GM21576 (cell line): ENCODE data around the gene ZFP36L1.

Experiments
- ATAC-seq: cut with Tn5 transposase; IDR thresholded peaks from one replicate; pipeline ENCODE4 v1.9.1; 2021; ENCODE audit warnings: mild to moderate bottlenecking, moderate library complexity; ENCODE audit not compliant: unreplicated experiment

The ZFP36L1 gene, protein sequence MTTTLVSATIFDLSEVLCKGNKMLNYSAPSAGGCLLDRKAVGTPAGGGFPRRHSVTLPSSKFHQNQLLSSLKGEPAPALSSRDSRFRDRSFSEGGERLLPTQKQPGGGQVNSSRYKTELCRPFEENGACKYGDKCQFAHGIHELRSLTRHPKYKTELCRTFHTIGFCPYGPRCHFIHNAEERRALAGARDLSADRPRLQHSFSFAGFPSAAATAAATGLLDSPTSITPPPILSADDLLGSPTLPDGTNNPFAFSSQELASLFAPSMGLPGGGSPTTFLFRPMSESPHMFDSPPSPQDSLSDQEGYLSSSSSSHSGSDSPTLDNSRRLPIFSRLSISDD

DNA sequence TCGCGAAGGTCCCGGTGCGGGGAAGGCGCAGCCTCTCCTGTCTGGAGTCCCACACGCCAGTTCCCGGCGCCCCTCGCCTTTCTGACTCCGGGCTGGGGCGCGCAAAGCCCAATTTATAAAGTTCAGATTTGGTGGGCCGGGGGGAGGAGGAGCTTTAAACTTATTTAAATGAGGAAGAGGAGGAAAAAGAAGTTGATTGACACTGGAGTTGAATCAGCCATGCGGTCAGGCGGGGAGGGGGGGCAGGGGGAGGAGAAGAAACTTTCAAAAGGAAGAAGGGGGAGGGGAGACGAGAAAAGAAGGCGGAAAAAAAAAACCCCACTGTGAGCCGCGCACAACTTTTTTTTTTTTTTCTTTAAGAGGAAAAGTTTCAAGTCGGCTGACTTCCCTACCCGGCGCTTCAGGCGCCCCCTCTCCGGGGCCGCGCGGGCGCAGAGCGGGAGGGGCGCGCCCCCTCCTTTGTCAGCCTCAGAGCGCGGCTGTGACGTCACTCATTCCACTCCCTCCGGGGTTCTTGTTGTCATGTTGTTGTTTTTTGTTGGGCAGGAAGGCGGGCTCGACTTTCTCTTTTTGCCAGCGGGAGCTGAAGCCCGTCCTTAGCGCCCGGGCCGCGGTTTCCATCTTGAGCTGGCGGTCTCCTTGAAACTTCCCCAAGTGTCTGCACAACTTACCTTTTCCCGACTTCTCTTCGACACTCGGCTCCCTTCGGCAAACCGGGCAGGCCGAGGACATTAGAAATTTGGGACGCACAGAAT is at the start of gene ZFP36L1:
Gene ZFP36L1 (minus strand): TSS at position 89 of the 755 bp plus-strand sequence. CDS start 129 bp downstream, outside the sequence.
- ATAC-seq: no peak

DNA sequence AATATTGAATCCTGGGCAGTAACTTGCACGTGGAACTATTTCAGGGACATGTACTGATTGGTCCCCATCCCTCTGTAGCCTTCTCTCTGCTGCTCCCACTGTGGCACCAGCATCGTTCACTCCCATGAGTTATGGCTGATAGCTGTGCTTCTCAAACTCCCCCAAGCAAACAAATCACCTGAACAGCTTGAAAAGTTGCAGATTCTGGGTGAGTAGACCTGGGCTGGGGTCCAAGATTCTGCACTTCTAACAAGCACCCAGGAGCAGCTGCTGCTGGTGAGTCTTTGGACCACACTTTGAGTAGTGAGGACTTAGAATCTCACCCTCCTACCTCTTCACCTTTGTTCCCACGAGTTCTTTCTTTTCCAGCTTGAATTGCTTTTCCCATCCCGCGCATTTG is 49.4 kb upstream of the ZFP36L1 start:
- ATAC-seq: no peak

DNA sequence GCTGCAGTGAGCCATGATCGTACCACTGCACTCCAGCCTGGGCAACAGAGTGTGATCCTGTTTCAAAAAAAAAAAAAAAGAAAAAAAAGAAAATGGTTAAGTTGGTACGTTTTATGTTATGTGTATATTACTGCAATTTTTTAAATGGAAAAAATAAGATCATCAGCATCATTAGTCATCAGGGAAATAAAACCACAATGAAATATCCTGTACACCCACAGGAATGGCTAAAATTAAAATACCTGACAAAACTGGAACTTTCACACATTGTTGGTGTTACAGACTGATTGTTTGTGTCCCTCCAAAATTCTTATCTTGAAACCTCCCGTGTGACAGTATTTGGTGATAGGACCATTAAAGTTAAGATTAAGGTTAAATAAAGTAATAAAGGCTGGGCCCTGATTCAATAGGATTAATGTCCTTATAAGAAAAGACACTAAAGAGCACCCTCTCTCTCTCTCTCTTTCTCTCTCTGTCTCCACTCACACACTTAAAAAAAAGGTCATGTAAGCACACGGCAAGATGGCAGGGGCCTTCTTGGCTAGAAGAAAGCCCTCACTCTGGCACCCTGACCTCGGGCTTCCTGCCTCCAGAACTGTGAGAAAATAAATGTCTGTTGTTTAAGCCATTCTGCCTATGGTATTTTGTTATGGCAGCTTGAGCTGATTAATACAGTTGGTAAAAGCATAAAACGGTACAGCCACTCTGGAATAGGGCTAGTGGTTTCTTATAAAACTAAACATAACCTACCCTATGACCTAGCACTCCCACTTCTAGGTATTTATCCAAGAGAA is 48.3 kb upstream of the ZFP36L1 start:
- no peak for ATAC-seq

DNA sequence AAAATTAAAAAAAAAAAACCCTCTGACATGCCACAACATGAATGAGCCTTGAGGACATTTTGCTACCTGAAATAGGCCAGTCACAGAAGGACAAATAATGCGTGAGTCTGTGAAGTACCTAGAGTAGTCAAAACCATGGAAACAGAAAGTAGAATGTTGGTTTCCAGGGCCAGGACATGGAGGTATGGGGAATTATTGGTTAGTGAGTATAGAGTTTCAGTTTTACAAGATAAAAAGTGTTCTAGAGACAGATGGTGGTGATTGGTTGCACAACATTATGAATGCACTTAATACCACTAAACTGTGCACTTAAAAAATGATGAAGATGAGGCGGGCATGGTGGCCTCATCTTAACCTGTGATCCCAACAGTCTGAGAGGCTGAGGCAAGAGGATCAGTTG is 47.6 kb upstream of the ZFP36L1 start:
- ATAC-seq: no peak

DNA sequence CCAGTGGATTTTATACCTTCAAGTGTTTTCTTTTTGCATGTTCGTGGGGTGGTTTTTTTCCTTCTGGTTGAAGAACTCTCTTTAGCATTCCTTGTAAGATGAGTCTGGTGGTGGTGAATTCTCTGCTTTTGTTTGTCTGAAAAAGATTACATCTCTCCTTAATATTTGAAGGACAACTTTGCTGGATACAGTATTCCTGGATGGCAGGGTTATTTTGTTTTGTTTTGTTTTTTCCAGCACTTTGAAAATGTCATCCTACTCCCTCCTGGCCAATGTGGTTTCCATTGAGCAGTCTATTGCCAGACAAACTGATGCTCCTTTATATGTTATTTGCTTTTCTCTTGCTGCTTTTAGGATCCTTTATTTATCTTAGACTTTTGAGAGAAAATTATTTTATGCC is 43.2 kb upstream of the ZFP36L1 start:
- no peak for ATAC-seq

DNA sequence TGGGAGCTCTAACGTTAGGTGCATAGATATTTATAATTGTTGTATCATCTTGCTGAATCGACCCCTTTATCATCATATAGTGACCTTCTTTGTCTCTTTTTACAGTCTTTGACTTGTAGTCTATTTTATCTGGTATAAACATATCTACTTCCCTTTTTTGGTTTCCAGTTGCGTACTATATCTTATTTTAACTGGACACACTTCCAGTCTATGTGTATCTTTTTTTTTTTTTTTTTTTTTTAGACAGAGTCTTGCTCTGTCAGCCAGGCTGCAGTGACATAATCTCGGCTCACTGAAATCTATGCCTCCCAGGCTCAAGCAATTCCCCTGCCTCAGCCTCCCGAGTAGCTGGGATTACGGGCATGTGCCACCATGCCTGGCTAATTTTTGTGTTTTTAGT is 41.9 kb upstream of the ZFP36L1 start:
- ATAC-seq: no peak

DNA sequence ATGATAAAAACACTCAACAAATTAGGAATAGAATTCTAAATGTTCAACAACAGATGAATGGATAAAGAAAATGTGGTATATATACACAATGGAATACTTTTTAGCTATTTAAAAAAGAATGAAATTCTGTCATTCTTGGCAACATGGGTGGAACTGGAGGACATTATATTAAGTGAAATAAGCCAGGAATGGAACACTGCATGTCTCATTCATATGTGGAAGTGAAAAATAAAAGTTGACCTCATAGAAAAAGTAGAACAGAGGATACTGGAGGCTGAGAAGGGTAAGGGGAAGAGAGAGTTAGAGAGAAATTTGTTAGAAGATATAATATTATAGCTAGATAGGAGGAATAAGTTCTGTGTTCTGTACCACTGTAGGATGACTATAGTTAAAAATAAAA is 35.8 kb upstream of the ZFP36L1 start:
- ATAC-seq: no peak

DNA sequence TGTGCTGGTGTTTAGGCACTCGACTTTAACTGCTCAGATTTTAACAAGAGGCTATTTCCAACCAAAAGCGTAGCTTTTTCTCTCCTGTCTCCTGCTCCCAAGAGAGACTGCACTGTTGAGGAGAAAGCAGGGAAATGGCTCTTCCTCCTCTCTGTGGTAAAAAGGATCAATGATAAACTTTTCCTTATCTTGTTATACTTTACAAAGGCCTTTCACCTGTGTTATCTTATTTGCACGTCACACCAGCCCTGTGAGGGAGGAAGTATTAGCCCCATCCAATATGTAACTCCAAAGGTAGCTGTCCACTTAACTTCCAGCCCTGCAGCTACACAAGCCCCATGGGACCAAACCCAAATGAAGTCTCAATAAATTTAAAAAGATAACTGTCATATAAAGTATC is 32.9 kb upstream of the ZFP36L1 start:
- ATAC-seq: no peak

DNA sequence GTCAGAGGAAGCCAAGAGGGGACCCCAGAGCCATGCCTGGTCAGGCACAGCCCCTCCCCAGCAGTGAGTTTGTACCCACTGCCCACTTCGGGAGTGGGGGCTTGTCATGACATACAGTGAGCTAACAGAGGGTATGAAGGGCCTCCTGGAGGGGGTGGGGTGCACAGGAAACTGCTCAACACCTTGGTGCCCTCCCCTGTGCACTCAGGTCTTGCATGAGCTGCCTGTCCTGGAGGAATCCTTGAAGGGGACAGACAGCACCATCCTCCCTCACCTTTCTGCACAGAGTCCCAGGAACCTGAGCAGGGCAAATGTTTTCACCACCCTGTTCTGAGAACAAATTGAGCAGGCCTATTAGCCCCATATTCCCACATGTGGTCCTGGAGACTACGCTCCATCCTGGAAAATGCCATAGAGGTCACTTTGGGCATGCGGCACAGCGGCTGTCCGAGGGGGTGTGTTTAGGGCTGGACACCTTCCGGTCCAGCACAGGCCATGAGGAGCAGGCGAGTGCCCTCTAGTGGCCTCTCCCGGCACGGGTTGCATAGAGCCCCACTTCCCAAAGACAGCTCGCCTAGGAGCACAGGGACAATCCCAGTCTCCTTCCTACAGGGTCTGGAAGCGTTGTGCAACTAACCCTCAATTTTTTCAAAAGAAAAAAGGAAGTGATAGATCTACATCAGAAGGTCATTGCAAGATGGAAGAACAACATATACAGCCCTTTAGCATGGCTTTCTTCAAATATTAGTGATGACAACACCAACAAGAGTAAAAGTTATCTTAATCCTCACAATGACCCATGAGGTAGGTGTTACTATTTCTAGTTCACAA is 31.9 kb upstream of the ZFP36L1 start:
- ATAC-seq: no peak

DNA sequence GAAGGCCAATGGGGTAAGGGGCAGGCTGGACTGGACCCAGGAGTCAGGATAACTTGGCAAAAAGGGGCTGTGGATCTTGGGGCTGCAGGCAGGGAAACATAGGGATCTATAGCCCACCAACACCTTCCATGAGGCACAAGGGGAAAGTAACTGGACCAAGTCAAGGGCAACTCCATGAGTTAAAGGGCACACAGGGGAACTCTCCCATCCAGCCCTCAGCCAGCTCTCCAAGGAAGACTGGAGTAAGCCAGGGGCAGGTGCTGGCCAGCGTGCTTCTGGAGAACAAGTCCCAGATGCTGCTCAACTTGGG is 31.3 kb upstream of the ZFP36L1 start:
- ATAC-seq: no peak

DNA sequence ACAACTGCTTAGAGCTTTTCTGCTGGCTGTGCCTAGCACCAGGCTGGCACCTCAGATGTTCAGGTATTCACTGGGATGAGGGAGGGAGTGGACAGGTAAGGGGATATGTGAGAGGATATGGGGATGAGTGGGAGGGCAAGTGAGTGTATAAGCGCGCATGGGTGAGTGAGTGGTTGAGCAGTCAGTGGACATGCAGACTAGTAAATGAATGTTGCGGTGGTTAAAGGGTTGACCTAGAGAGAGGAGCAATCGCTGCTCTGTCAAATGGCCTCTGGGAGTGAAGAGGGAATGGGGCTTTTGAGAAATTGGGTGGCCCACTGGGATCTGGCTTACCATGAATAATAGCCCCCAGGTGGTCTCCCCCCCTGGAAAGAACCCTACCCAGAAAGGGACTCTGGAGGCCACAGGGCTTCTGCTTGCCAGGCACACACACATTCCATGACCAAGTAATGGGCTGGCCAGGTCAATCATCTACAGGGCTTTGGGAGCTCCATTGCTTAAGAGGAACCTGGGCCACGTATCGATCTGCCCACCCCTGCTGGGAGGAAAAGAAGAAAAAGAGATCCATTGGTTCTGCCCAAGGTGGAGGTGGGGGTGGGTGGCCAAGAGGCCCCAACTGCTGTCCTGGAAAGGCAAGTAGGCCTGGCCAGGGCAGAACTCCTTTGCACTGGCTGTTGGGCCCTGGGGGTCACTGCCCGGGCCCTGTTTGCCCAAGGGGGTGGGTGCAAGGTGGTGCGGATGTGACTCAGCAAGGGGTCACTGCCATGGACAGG is 30.8 kb upstream of the ZFP36L1 start:
- ATAC-seq: no peak

DNA sequence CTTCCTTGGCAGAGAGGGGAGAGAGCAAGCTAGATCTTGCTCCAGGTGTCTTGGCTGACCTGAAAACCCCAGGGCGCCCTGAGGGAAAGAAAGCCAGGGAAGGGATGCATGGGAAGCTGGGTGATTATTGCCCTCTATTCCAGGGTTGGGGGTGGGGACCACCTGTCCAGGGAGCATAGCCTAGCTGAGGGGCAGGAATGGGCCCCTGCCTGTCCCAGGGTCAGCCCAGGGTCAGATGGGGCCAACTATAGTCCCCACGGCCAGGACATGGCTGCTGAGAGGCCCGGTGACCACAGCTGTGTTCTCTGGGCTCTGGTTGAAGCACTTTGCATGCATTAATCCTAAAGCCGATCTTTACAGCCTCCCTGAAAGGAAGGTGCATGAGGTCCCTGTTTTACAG is 30.1 kb upstream of the ZFP36L1 start:
- no peak for ATAC-seq

DNA sequence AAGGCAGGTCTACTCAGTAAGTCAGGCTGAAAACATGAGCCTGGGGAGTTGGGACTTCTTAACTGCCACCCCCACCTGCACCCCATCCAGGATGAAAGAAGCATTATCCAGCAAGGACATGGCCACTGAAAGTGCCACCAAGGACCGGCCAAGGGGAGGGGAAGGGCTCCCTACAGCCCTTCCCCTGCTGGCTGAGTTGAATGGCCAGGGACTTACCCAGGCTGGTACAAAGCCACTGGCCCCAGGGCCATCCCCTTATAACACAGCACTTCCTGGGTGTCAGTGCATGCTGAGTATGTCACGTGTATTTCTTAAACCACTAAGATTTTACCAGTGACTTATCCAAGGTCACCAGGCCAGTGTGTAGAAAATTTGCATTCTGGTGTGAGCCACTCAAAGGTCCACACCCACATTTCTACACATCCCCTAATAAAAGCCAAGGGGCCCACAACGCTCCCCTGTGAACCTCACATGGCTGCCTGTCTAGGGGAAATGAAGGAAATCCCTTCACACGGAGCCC is 29.3 kb upstream of the ZFP36L1 start:
- peak; percentile 66 for ATAC-seq

DNA sequence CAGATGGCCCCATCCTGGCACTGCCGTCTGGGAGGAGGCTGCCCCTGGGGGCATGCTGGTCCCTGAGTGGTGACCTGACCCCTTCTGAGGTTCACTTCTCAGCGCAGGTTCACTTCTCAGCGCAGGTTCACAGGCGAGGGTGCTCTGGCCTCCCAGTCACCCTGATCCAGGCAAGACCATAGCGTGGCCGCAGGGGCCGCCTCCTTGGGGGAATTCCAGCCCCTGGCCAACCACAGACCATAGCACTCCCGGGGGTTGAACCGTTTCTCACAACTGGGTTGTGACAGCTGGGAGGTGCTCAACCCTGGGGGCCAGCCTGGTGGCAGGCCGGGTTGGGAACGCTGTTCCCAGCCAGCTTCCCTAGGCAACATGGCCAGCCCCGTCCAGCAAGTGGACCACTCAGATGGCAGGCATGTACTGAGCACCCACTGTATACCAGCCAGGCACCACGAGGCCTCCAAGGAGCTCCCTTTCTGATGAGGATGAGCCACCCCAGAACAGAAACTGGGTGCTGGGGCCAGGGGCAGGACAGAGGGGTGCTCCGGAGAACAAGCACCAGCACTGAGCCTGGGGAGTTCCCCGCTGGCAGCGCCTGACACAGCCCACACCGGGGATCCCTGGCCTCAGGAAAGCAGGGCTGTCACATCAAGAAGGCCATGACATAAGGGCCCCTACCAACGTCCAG is 28.3 kb upstream of the ZFP36L1 start:
- ATAC-seq: no peak

DNA sequence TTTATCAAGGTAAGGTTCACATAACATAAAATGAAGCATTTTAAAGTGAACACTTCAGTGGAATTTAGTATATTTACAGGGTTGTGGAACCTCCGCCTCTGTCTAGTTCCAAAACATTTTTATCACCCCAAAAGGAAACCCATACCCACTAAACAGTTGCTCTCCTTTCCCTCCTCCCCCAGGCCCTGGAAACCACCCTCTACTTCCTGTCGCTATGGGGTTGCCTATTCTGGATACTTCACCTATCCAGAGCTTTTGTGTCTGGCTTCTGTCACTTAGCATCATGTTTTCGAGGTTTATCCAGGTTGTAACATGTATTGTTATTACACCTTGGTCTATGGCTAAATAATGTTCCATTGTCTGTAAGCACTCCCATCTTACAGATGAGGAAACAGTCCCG is 27.7 kb upstream of the ZFP36L1 start:
- no peak for ATAC-seq

DNA sequence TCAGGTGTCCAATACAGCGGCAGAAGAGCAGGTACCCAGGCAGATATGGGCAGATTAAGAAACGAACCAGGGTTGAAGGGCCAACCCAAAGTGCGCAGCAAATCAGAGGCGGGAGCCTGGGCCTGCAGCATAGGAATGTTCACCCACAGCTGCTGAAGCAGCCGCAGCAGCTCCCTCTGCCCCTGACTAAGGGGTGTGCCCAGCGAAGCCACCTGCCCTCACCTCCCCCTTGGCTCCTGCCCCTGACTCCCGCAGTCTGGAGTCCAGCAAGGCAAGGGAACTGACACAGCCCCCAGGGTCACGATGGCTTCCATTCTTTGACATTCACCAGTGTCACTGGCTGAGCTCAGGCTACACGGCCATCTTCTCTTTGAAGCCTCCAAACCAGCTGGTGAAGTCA is 27.3 kb upstream of the ZFP36L1 start:
- ATAC-seq: no peak

DNA sequence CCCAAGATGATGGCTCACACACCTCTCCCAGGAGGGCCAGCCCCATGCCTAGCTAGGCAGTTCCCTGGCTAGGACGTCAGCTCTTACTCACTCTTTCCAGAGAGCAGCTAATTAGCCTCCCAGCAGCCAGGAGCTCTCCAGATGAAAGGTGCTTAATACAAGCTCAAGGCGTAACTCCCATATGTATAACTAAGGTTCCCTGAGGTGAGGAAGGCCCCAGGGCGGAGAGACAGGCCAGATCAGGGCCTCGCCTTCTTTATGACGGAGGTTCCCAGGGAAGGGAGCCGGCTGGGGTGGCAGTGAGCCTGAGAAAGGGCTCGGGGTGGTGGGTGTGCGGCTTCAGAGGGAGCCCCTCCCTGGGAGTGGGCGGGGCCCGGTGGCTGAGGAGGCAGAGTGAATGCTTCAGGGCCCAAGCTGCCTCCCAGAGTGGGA is 26.4 kb upstream of the ZFP36L1 start:
- no peak for ATAC-seq

DNA sequence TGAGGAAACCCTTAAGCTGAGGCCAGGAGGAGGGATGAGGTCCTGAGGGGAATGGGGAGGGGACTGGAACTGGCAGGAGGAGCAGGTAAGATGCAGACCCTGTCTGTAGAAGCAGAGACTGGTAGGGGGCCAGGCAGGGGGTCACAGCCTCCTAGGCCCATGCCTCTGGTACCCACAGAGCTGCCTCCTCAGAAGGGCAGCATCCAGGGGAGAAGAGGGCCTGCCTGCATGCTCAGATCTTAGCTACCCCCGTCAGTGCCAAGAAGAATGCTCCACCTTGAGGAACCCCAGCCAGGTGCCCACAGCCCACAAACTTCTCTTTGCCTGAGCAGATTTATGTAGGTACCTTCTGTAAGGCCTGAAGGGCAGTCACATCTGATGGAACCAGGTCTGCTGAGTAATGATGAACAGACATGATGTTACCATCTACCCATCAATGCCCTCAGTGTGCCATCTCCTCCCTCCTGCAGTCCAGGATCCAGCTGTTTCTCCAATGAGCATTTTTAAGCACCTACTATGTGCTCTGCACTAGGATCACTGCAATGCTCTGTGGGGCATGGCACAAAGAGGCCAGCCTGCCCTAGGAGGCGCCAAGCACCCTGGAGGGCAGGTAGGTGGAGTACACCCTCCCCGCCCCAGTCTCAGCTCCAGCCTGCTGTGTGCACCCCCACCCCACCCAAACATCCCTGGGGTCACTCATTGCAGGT is 24.8 kb upstream of the ZFP36L1 start:
- ATAC-seq: no peak

DNA sequence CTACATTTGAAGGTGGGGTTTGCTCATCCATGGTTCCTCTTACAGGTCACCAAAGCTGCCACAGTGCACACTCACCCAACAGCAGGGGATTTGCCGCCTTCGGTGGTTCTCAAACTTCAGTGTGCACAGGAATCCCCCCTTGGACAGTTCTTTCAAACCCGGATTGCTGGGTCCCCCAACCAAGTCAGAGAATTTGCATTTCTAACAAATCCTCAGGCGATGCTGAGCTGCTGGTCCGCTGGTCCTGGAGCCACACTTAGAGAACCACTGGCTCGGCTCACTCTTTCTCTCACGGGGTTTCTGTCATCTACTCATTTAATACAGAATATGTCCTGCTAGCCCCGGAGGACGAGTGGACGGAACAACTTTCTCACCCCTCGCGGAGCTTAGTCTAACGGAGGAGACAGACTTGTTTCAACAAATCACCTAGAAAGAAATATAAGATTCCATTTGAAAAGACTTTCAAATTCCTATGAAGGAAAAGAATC is 24.1 kb upstream of the ZFP36L1 start:
- no peak for ATAC-seq
